Measurements from ENCODE around the gene CLVS2.

The CLVS2 gene

GRCh38 chr6:123062670-123063069 is 66.6 kb downstream of the CLVS2 start:
- H3K4me1 Mint-ChIP-seq = no peaks in the 10 kb centered on the region
- ATAC-seq = no peak
- no peak overlapping the region for H3K4me3 Mint-ChIP-seq
- H3K27ac Mint-ChIP-seq = no peak overlapping the region
- DNase-seq (ENCODE audit: low spot score in 2 of 2) = no peak
- no peaks in the 10 kb centered on the region for H3K36me3 Mint-ChIP-seq
- peaks cover 7% of the 10 kb centered on the region for H3K9me3 Mint-ChIP-seq

- H3K4me3 Mint-ChIP-seq = no peak overlapping the region
- no peaks in the 10 kb centered on the region for H3K36me3 Mint-ChIP-seq
- DNase-seq (ENCODE audit: low spot score in 2 of 2) = no peak
- H3K4me1 Mint-ChIP-seq = no peaks in the 10 kb centered on the region
- H3K9me3 Mint-ChIP-seq = peaks cover 5% of the 10 kb centered on the region
- ATAC-seq = no peak
- no peak overlapping the region for H3K27ac Mint-ChIP-seq
These were observed 68.0 kb downstream of the CLVS2 start for GRCh38 chr6:123064038-123064437.

DNA sequence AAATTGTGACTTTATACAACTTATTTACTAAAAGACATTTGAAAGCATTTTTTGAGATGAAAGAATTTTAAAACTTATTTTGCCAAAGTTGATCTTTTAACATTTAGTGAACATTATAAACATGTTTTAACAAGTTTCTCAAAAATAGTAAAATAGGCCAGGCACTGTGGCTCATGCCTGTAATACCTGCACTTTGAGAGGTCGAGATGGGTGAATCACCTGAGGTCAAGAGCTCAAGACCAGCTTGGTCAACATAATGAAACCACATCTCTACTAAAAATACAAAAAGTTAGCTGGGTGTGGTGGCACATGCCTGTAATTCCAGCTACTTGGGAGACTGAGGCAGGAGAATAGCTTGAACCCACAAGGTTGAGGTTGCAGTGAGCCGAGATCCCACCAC is 78.6 kb downstream of the CLVS2 start:
- H3K4me1 Mint-ChIP-seq = no peaks in the 10 kb centered on the region
- ATAC-seq = no peak
- DNase-seq (ENCODE audit: low spot score in 2 of 2) = no peak

DNA sequence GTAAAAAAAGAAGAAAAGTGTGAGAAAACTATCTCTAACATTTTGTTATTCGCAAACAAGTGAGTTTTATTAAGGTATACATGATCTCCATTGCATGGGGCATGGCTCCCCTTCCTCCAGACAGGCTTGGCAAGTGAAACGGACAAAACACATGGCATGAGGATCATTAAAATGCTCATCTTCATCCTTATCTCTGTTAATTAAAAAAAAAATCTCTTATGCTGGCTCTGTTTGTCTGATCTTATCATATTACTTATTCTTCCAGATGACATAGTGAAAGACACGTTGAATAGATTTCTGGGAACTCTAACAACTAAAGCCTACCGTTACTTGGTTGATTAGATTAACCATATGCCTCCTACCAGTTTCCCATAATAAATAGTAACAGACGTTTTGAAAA is 89.4 kb downstream of the CLVS2 start:
- Mint-ChIP-seq H3K27ac (no peak overlapping the region), H3K36me3 (no peaks in the 10 kb centered on the region), H3K4me3 (no peak overlapping the region), H3K4me1 (no peaks in the 10 kb centered on the region), H3K9me3 (peaks cover 4% of the 10 kb centered on the region)
- no peak for DNase-seq (ENCODE audit: low spot score in 2 of 2)
- ATAC-seq = no peak

More for the DNA sequence above, 78.6 kb downstream of the CLVS2 start:
- H3K27ac Mint-ChIP-seq = no peak overlapping the region
- peaks cover 14% of the 10 kb centered on the region for H3K9me3 Mint-ChIP-seq
- H3K4me3 Mint-ChIP-seq = no peak overlapping the region
- no peaks in the 10 kb centered on the region for H3K36me3 Mint-ChIP-seq

DNA sequence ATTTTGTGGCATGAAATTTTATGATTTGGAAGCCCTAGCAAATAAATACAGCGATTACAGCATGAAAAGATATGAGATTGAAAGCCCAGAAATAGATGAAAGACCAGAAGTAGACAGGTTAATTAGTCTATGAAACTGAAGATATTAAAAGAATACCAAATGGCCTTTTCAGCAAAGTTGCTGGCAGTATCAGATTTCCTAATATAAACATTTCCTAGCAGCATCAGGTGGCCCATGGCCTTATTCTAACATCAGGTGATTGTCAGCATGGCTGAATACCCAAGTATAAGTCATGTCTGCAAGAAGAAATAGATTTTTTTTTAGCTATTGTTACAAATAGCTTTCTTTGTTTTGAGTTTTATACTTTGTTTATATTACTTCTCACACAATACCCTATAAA is 93.2 kb downstream of the CLVS2 start:
- no peak for DNase-seq (ENCODE audit: low spot score in 2 of 2)
- no peak overlapping the region for H3K27ac Mint-ChIP-seq
- H3K9me3 Mint-ChIP-seq = peaks cover 2% of the 10 kb centered on the region
- no peak for ATAC-seq
- H3K4me1 Mint-ChIP-seq = no peaks in the 10 kb centered on the region
- no peak overlapping the region for H3K4me3 Mint-ChIP-seq
- H3K36me3 Mint-ChIP-seq = no peaks in the 10 kb centered on the region

DNA sequence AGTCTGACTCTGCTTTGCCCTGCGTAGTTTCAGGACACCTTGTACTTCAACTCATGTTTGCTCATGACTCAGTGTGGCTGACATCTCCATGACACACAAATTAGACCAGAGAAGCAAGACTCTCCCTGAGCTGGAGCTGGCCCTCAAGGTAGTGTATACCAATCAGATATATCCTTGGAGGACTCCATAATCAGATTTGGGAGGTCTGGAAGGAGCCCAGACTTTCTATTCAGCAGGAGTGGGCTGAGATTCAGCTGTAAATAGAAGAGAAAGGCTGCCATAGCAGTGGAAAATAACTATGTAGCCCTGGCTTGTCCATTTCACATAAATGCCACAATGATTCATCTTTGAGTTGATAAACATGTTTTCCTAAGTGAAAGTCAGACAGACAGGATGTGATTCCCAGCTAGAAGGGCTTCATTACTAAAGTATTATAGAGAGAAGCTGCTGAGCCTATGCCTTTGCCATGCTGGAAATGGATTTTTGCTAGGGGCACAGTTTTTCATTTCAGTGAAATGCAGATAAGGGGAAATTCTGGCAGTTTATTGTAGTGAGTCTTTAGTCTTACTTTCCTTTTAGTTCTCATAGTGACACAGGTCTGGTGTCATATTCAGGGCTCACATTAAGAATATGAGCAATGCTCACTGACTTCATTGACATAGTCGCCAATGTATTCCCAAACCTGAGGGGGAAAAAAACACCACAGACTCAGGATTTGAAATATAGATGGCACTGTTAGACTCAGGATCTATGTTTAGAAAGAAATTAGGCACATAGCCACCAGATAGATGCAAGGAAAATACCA is 95.3 kb downstream of the CLVS2 start:
- Mint-ChIP-seq H3K4me1 (no peaks in the 10 kb centered on the region), H3K27ac (no peak overlapping the region), H3K36me3 (no peaks in the 10 kb centered on the region), H3K9me3 (no peaks in the 10 kb centered on the region), H3K4me3 (no peak overlapping the region)
- ATAC-seq = no peak
- no peak for DNase-seq (ENCODE audit: low spot score in 2 of 2)

GRCh38 chr6:123091896-123092271 is 95.8 kb downstream of the CLVS2 start:
- ATAC-seq (no peak), DNase-seq (ENCODE audit: low spot score in 2 of 2) (no peak)
- Mint-ChIP-seq H3K36me3 (no peaks in the 10 kb centered on the region), H3K9me3 (no peaks in the 10 kb centered on the region), H3K27ac (no peak overlapping the region), H3K4me1 (no peaks in the 10 kb centered on the region), H3K4me3 (no peak overlapping the region)

- no peaks in the 10 kb centered on the region for H3K36me3 Mint-ChIP-seq
- H3K9me3 Mint-ChIP-seq = peaks cover 7% of the 10 kb centered on the region
- H3K4me3 Mint-ChIP-seq = no peak overlapping the region
- no peak for ATAC-seq
- no peak for DNase-seq (ENCODE audit: low spot score in 2 of 2)
- H3K27ac Mint-ChIP-seq = no peak overlapping the region
- H3K4me1 Mint-ChIP-seq = no peaks in the 10 kb centered on the region
These were observed 98.8 kb downstream of the CLVS2 start for GRCh38 chr6:123094795-123095194.

DNA sequence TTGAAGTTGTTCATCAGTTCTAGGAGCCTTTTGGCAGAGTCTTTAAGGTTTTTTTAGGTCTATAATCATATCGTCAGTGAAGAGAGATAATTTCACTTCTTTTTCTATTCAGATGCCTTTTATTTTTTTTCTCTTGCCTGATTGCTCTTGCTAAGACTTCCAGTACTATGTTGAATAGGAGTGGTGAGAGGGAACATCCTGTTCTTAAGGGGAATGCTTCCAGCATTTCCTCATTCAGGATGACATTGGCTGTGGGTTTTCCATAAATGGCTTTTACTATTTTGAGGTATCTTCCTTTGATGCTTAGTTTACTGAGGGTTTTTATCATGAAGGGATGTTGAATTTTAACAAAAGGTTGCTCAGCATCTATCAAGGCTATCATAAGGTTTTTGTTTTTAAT is 109.5 kb downstream of the CLVS2 start:
- ATAC-seq (no peak), DNase-seq (ENCODE audit: low spot score in 2 of 2) (no peak)
- Mint-ChIP-seq H3K27ac (no peak overlapping the region), H3K36me3 (no peaks in the 10 kb centered on the region), H3K4me1 (no peaks in the 10 kb centered on the region), H3K4me3 (no peak overlapping the region), H3K9me3 (peaks cover 10% of the 10 kb centered on the region)

DNA sequence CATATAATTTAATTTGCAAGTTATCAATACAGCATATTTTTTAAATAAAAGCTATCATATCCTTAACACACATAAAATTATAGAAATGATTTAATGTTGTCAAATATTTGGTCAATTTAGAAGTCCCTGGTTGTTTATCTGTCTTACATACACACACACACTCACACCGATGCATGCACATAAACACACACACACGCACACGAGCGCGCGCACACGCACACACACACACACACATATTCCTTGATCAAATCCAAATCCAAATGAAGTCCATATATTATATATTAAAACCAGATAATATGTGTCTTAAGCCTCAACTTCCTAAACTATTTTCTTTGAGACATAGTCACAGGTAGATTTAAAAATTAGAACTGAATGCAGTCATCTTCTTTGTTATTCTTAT is 120.3 kb downstream of the CLVS2 start:
- ATAC-seq (no peak), DNase-seq (ENCODE audit: low spot score in 2 of 2) (no peak)
- peaks cover 3% of the 10 kb centered on the region for H3K9me3 Mint-ChIP-seq
- no peaks in the 10 kb centered on the region for H3K36me3 Mint-ChIP-seq
- no peak overlapping the region for H3K27ac Mint-ChIP-seq
- H3K4me3 Mint-ChIP-seq = no peak overlapping the region
- H3K4me1 Mint-ChIP-seq = no peaks in the 10 kb centered on the region

GRCh38 chr6:123117145-123117908 is 121.3 kb downstream of the CLVS2 start:
- DNase-seq (ENCODE audit: low spot score in 2 of 2) = no peak
- Mint-ChIP-seq H3K27ac (no peak overlapping the region), H3K36me3 (no peaks in the 10 kb centered on the region), H3K4me3 (no peak overlapping the region), H3K9me3 (peaks cover 3% of the 10 kb centered on the region), H3K4me1 (no peaks in the 10 kb centered on the region)
- no peak for ATAC-seq

- Mint-ChIP-seq H3K27ac (no peak overlapping the region), H3K36me3 (no peaks in the 10 kb centered on the region), H3K4me3 (no peak overlapping the region), H3K9me3 (peaks cover 8% of the 10 kb centered on the region), H3K4me1 (no peaks in the 10 kb centered on the region)
- no peak for DNase-seq (ENCODE audit: low spot score in 2 of 2)
- no peak for ATAC-seq
These were observed 122.8 kb downstream of the CLVS2 start for GRCh38 chr6:123118811-123119210.
